WTC11 (cell line): ENCODE measurements around the gene PADI2.

Source experiments
- ESRRA ChIP-seq: sonication (generic); formaldehyde crosslinking; IDR thresholded peaks from 2 replicates; pipeline ENCODE4 v1.8.1; 2022; ENCODE audit warnings: mild to moderate bottlenecking, missing genetic modification reagents, borderline replicate concordance
- FOXP4 ChIP-seq: sonication (generic); formaldehyde crosslinking; IDR thresholded peaks from 2 replicates; pipeline ENCODE4 v1.8.0; 2022; ENCODE audit warnings: mild to moderate bottlenecking, missing genetic modification reagents
- HMGXB4 ChIP-seq: sonication (generic); formaldehyde crosslinking; IDR thresholded peaks from 2 replicates; pipeline ENCODE4 v1.8.1; 2023; ENCODE audit warnings: mild to moderate bottlenecking, moderate library complexity, missing genetic modification reagents
- IRF2 ChIP-seq: sonication (generic); formaldehyde crosslinking; IDR thresholded peaks from 2 replicates; pipeline ENCODE4 v1.8.0; 2022; ENCODE audit warnings: low read depth, missing genetic modification reagents, borderline replicate concordance
- NR3C1 ChIP-seq: sonication (generic); formaldehyde crosslinking; conservative IDR thresholded peaks from 2 replicates; pipeline ENCODE4 v1.8.1; 2023; ENCODE audit warnings: low read depth, mild to moderate bottlenecking, missing genetic modification reagents
- RELA ChIP-seq: sonication (generic); formaldehyde crosslinking; IDR thresholded peaks from 2 replicates; pipeline ENCODE4 v1.8.1; 2022; ENCODE audit warnings: missing genetic modification reagents, mild to moderate bottlenecking, borderline replicate concordance
- SMAD3 ChIP-seq: sonication (generic); formaldehyde crosslinking; IDR thresholded peaks from 2 replicates; pipeline ENCODE4 v1.8.0; 2022; ENCODE audit warnings: missing genetic modification reagents, mild to moderate bottlenecking, borderline replicate concordance
- TP53 ChIP-seq: sonication (generic); formaldehyde crosslinking; IDR thresholded peaks from 2 replicates; pipeline ENCODE4 v1.8.1; 2023; ENCODE audit warnings: mild to moderate bottlenecking, missing genetic modification reagents
- ZNF416 ChIP-seq: fragments of 250-450 bp; sonication (Bioruptor Pico); IDR thresholded peaks from 2 replicates; pipeline ENCODE4 v1.9.0; 2021; ENCODE audit warnings: mild to moderate bottlenecking, inconsistent platforms
- TF ChIP-seq, protein P1 (sequence below): fragments of 200-600 bp; IDR thresholded peaks from 2 replicates; pipeline ENCODE4 v1.8.0; 2022; ENCODE audit warnings: antibody characterized with exemption
- TF ChIP-seq, protein P2 (sequence below): sonication (generic); formaldehyde crosslinking; IDR thresholded peaks from 2 replicates; pipeline ENCODE4 v1.8.0; 2022; ENCODE audit warnings: mild to moderate bottlenecking, missing genetic modification reagents

DNA sequence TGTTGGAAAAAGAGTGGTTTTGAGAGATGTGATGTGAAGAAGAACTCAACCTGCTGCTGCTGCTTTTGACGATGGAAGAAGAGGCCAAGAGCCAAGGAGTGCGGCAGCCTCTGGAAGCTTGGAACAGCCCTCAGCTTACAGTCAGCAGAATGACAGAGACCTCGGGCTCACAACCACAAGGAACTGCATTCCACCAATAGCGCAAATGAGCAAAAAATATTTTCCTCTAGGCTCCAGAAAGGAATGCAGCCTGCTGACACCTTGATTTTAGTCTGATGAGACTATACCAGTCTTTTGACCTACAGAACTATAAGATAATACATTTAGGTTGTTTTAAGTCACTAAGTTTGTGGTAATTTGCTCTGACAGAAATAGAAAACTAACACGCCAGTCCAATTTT, 75.6 kb downstream of the PADI2 start:
- no peak for TF ChIP-seq ESRRA (CRISPR knock-in tag)
- TF ChIP-seq, protein P1, sequence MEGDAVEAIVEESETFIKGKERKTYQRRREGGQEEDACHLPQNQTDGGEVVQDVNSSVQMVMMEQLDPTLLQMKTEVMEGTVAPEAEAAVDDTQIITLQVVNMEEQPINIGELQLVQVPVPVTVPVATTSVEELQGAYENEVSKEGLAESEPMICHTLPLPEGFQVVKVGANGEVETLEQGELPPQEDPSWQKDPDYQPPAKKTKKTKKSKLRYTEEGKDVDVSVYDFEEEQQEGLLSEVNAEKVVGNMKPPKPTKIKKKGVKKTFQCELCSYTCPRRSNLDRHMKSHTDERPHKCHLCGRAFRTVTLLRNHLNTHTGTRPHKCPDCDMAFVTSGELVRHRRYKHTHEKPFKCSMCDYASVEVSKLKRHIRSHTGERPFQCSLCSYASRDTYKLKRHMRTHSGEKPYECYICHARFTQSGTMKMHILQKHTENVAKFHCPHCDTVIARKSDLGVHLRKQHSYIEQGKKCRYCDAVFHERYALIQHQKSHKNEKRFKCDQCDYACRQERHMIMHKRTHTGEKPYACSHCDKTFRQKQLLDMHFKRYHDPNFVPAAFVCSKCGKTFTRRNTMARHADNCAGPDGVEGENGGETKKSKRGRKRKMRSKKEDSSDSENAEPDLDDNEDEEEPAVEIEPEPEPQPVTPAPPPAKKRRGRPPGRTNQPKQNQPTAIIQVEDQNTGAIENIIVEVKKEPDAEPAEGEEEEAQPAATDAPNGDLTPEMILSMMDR: no peak
- TF ChIP-seq NR3C1 (CRISPR knock-in tag): no peak
- no peak for TF ChIP-seq FOXP4
- TF ChIP-seq ZNF416 (CRISPR knock-in tag): no peak
- TF ChIP-seq SMAD3 (CRISPR knock-in tag): no peak
- TF ChIP-seq TP53 (CRISPR knock-in tag): no peak
- TF ChIP-seq IRF2 (CRISPR knock-in tag): no peak
- TF ChIP-seq RELA (CRISPR knock-in tag): no peak
- no peak for TF ChIP-seq HMGXB4 (CRISPR knock-in tag)
- TF ChIP-seq, protein P2, sequence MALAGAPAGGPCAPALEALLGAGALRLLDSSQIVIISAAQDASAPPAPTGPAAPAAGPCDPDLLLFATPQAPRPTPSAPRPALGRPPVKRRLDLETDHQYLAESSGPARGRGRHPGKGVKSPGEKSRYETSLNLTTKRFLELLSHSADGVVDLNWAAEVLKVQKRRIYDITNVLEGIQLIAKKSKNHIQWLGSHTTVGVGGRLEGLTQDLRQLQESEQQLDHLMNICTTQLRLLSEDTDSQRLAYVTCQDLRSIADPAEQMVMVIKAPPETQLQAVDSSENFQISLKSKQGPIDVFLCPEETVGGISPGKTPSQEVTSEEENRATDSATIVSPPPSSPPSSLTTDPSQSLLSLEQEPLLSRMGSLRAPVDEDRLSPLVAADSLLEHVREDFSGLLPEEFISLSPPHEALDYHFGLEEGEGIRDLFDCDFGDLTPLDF (CRISPR knock-in tag): no peak
